Keratinocyte (primary cell): Measurements from ENCODE around the gene ZC3H14. TPM values are rescaled to one million over a fixed set of nuclear protein-coding genes. Genes with fewer than 3 reads are reported as not detected.

Source experiments
- DNase-seq: peaks from one replicate; pipeline ENCODE4 v3.0.0-alpha.2; 2011; ENCODE audit warnings: low read depth, missing footprints, low spot score
- FAIRE-seq: peaks from 2 replicates; lab custom pipeline; 2011; peaks lifted over from hg19 to GRCh38; lab: Jason Lieb, UNC
- H2AFZ ChIP-seq: 2 replicates; pipeline ENCODE4 v1.6.0; 2012; ENCODE audit warnings: low read length, control low read depth, inconsistent platforms; ENCODE audit not compliant: control insufficient read depth
- H3K27ac ChIP-seq: 2 replicates; pipeline ENCODE4 v1.5.1; 2011; ENCODE audit warnings: low read length; ENCODE audit not compliant: control insufficient read depth, insufficient read depth
- H3K27me3 ChIP-seq: 3 replicates; pipeline ENCODE4 v1.6.0; 2011; ENCODE audit warnings: low read length; ENCODE audit not compliant: control insufficient read depth, insufficient read depth; ENCODE audit errors: extremely low read depth
- H3K36me3 ChIP-seq, 2 experiments: 2 replicates in 1 of 2; 3 replicates in 1 of 2; pipeline ENCODE4 v1.5.1; 2011; ENCODE audit warnings: low read length in 2 of 2, mild to moderate bottlenecking in 1 of 2; ENCODE audit not compliant: control insufficient read depth in 2 of 2, insufficient read depth in 2 of 2; ENCODE audit errors: extremely low read depth in 1 of 2
- H3K4me1 ChIP-seq: 3 replicates; pipeline ENCODE4 v1.5.1; 2011; ENCODE audit warnings: low read length; ENCODE audit not compliant: control insufficient read depth, insufficient read depth; ENCODE audit errors: extremely low read depth
- H3K4me2 ChIP-seq: 3 replicates; pipeline ENCODE4 v1.6.0; 2011; ENCODE audit warnings: low read depth, low read length; ENCODE audit not compliant: control insufficient read depth, insufficient read depth; ENCODE audit errors: extremely low read depth
- H3K4me3 ChIP-seq, 3 experiments: fragments of 200-600 bp in 1 of 3; sonication (generic) in 1 of 3; 2 replicates in 2 of 3; 3 replicates in 1 of 3; pipeline ENCODE4 v1.5.1; 2011 to 2016; ENCODE audit warnings: low read length in 3 of 3, mild to moderate bottlenecking in 3 of 3, control low read depth in 2 of 3, inconsistent platforms in 1 of 3, low read depth in 1 of 3, mixed read lengths in 1 of 3, mixed run types in 1 of 3, moderate library complexity in 1 of 3; ENCODE audit not compliant: control insufficient read depth in 2 of 3, insufficient read depth in 2 of 3; ENCODE audit errors: extremely low read depth in 1 of 3
- H3K79me2 ChIP-seq: 2 replicates; pipeline ENCODE4 v1.6.0; 2012; ENCODE audit warnings: low read length; ENCODE audit not compliant: control insufficient read depth, insufficient read depth
- H3K9ac ChIP-seq: 3 replicates; pipeline ENCODE4 v1.6.0; 2011; ENCODE audit warnings: low read length; ENCODE audit not compliant: control insufficient read depth, insufficient read depth; ENCODE audit errors: extremely low read depth
- H3K9me1 ChIP-seq: 3 replicates; pipeline ENCODE4 v1.6.0; 2011; ENCODE audit warnings: low read length; ENCODE audit not compliant: control insufficient read depth, insufficient read depth; ENCODE audit errors: extremely low read depth
- H3K9me3 ChIP-seq: 2 replicates; pipeline ENCODE4 v1.5.1; 2012; ENCODE audit warnings: low read depth, low read length; ENCODE audit not compliant: control insufficient read depth
- H4K20me1 ChIP-seq: 3 replicates; pipeline ENCODE4 v1.6.0; 2011; ENCODE audit warnings: low read length; ENCODE audit not compliant: control insufficient read depth, insufficient read depth; ENCODE audit errors: extremely low read depth
- CTCF ChIP-seq, 3 experiments: IDR thresholded peaks in 1 of 3; conservative IDR thresholded peaks in 1 of 3; optimal IDR thresholded peaks in 1 of 3; 2 replicates in 2 of 3; 3 replicates in 1 of 3; pipeline versions ENCODE3 to v1.5.1; 2011; ENCODE audit warnings: low read length in 3 of 3, mild to moderate bottlenecking in 3 of 3, moderate library complexity in 2 of 3, control low read depth in 1 of 3, inconsistent platforms in 1 of 3; ENCODE audit not compliant: insufficient read depth in 2 of 3; ENCODE audit errors: extremely low read depth in 1 of 3
- EZH2 ChIP-seq: IDR thresholded peaks from one replicate; pipeline ENCODE4 v1.6.1; 2012; ENCODE audit warnings: inconsistent platforms, mild to moderate bottlenecking, low read length, moderate library complexity
- dilution Hi-C: fragments of 300-500 bp; cut with MboI; formaldehyde crosslinking; loops from one replicate; pipeline ENCODE4 v1.7.0; 2020; ENCODE audit warnings: low sequenced_read_pairs; ENCODE audit not compliant: extremely low pct_ligation_motif_present
- polyA plus RNA-seq, 5 experiments: library from polyadenylated mRNA; depleted of rRNA in 3 of 5; stranded (reverse) in 3 of 5; stranded (forward) in 1 of 5; unstranded in 1 of 5; fragments of >200 nt; gene quantifications; 1 replicate in 1 of 5; 2 replicates in 3 of 5; 3 replicates in 1 of 5; pipeline versions ENCODE4 v1.2.1 to v1.2.3, GENCODE V29; 2011 to 2012; ENCODE audit warnings: missing spikeins in 2 of 5, low read depth in 1 of 5, low replicate concordance in 1 of 5

The ZC3H14 gene
- polyA plus RNA-seq, 1 donor (not counting 4 experiments of a cell fraction or from before 2014, with no cell fraction given): 129 TPM

DNA sequence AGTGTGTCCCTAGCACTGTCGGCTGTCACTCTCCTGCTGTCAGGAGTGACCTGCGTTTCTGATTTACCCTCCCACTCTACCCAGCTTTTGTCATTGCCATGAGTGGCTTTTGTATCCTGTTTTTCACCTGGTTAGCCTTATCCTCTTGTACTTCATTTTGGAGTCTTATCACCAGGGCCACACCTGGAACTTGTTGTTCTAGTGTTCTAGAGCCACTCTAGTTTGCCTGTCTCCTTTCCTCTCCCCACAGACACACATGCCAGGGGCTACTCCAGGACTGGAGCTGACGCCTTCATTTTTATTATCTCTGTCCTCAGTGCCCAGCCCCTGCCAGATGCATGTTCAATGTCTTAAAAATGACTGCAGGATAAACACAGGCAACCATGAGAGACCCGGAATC lies 34.2 kb downstream of the ZC3H14 start:
- no peak for FAIRE-seq
- dilution Hi-C loops: no loop called here
- peaks cover 16% of the 10 kb centered on the region in 2 experiments for H3K36me3 ChIP-seq

DNA sequence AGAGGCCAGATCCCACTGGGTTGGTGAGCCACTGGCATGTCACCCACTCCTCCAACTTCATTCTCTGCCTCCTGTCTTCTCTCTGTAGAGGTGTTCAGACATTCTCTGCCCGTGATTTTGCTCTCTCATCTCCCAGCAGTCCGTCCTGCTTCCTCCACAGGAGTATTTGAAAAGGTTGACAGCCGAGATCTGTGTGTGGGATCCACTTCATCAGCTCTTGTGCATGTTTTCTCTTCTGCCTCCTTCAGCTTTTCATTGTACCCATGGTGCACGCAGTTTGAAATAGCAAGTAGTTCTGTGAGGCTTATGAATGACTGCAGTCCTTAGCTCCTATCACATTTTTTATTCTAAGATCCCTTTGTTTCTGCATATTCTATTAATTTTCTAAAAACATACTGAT lies 34.8 kb downstream of the ZC3H14 start:
- dilution Hi-C loops: no loop called here
- no peak for FAIRE-seq

More for the DNA sequence above, 34.2 kb downstream of the ZC3H14 start:
- no peak overlapping the region for H2AFZ ChIP-seq
- TF ChIP-seq EZH2 (no peak), CTCF (optimal IDR thresholded peaks at IDR 0.05 in 1 of 3, IDR thresholded peaks at IDR 0.05 in 1 of 3, conservative IDR thresholded peaks at IDR 0.05 in 1 of 3; ENCODE audit: extremely low read depth in 1 of 3, insufficient read depth in 2 of 3, low read length in 3 of 3) (no peak)
- H3K27ac ChIP-seq: no peak overlapping the region
- H3K9ac ChIP-seq: no peak overlapping the region
- no peak for DNase-seq
- no peaks in the 10 kb centered on the region for H3K79me2 ChIP-seq
- H3K4me3 ChIP-seq: no peak overlapping the region
- no peaks in the 10 kb centered on the region for H3K4me1 ChIP-seq
- H3K9me1 ChIP-seq: no peaks in the 10 kb centered on the region
- H4K20me1 ChIP-seq: no peaks in the 10 kb centered on the region
- H3K9me3 ChIP-seq: no peaks in the 10 kb centered on the region
- H3K4me2 ChIP-seq: no peak overlapping the region
- no peaks in the 10 kb centered on the region for H3K27me3 ChIP-seq

More for the DNA sequence above, 34.8 kb downstream of the ZC3H14 start:
- Histone ChIP-seq H4K20me1 (no peaks in the 10 kb centered on the region), H3K9ac (no peak overlapping the region), H3K36me3 (peaks cover 19 to 21% of the 10 kb centered on the region in 2 experiments), H3K27ac (no peak overlapping the region), H3K4me3 (no peak overlapping the region), H3K9me1 (no peaks in the 10 kb centered on the region), H2AFZ (no peak overlapping the region), H3K4me2 (no peak overlapping the region), H3K9me3 (no peaks in the 10 kb centered on the region), H3K79me2 (no peaks in the 10 kb centered on the region), H3K27me3 (no peaks in the 10 kb centered on the region), H3K4me1 (no peaks in the 10 kb centered on the region)
- no peak for TF ChIP-seq CTCF (optimal IDR thresholded peaks at IDR 0.05 in 1 of 3, IDR thresholded peaks at IDR 0.05 in 1 of 3, conservative IDR thresholded peaks at IDR 0.05 in 1 of 3; ENCODE audit: extremely low read depth in 1 of 3, insufficient read depth in 2 of 3, low read length in 3 of 3)
- TF ChIP-seq EZH2: no peak
- DNase-seq: no peak
